K562 treated with DMSO at 1 percent for 4 hours (cell line): Measurements from ENCODE around the gene SIGLEC1. TPM values are rescaled to one million over a fixed set of nuclear protein-coding genes. Genes with fewer than 3 reads are reported as not detected.

ENCODE experiments used
- total RNA-seq: library from RNA; unstranded; fragments of 300-600 nt; gene quantifications from 2 replicates; pipeline ENCODE4 v1.2.3, GENCODE V29; 2022; ENCODE audit not compliant: insufficient read depth

Gene SIGLEC1
- total RNA-seq = not detected in 2 replicates

GRCh38 chr20:3712279-3712873, at the start of gene SIGLEC1:
TSS of gene SIGLEC1 (minus strand) at chr20:3712600. CDS start at chr20:3707128, 5,472 bp downstream.

DNA sequence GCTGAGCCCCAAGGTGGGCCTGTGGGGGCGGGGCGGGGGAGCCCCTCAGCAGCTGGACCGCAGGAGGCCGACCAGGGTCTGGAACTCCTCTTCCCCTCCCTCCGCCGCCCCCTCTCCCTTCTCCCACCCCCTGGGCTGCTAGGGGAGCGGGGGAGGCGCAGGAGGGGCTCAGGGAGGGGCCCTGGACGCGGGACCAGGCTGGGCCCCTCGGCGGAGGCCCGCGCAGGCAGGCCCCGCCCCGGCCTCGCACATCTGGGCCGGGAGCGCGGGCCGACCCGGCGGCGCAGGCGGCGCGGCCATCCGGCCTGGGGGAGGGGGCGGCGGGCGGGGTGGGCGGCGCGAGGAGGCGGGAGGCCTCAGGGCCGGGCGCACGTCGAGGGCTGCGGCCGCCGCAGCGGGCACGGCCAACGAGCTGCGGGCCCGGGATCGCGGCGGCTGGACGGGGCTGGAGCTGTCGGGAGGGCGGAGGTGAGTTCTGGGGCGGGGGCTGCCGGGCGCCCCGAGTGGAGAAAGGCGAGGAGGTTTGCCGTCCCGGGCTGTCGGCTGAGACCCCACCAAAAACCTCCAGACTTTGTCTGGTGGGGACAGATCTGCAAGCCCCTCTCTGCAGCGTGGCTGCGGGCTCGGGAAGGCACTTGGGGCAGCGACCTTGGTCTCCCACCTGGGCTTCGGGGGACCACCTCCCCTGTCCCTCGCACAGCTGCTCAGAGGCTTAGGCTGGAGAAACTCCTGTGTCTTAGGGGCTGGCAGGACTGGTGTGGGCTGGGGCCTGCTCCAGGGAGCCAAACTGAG, 20.1 kb upstream of the SIGLEC1 start, which contains the start of gene HSPA12B:
Gene HSPA12B, plus strand, starts transcription at position 359 of the 792 bp plus-strand sequence. CDS start 5,990 bp downstream, outside the sequence.

GRCh38 chr20:3681931-3682781, 30.2 kb downstream of the SIGLEC1 start, which contains the start of gene ADAM33:
TSS of gene ADAM33 (minus strand) at chr20:3682010. CDS start at chr20:3682004, 6 bp downstream.

GRCh38 chr20:3663031-3663701, 49.2 kb downstream of the SIGLEC1 start, which contains the start of gene GFRA4:
TSS of gene GFRA4 (minus strand) at chr20:3663399. CDS start at chr20:3663399, 0 bp downstream.

Other genes with a start within 250 kb of the SIGLEC1 start
- 7.6 and 9.3 TPM in 2 replicates for gene ATRN, start 241.6 kb downstream of the SIGLEC1 start, total RNA-seq
- gene GFRA4, start 49.2 kb downstream of the SIGLEC1 start, total RNA-seq = not detected in 2 replicates
- not detected in 2 replicates for gene ADAM33, start 30.6 kb downstream of the SIGLEC1 start, total RNA-seq
- gene HSPA12B, start 20.1 kb upstream of the SIGLEC1 start, total RNA-seq = 0.57 and 0.81 TPM in 2 replicates
- 30.9 and 31.8 TPM in 2 replicates for gene ADISSP, start 55.2 kb upstream of the SIGLEC1 start, total RNA-seq
- not detected in 2 replicates for gene SPEF1, start 68.8 kb upstream of the SIGLEC1 start, total RNA-seq
- 32.6 and 39.0 TPM in 2 replicates for gene CENPB, start 74.1 kb upstream of the SIGLEC1 start, total RNA-seq
- 31.5 and 33.4 TPM in 2 replicates for gene CDC25B, start 83.7 kb upstream of the SIGLEC1 start, total RNA-seq
- gene AP5S1, start 107.9 kb upstream of the SIGLEC1 start, total RNA-seq = 6.4 and 7.9 TPM in 2 replicates
- 10.9 TPM in 2 replicates for gene MAVS, start 134.2 kb upstream of the SIGLEC1 start, total RNA-seq
- 33.3 and 43.9 TPM in 2 replicates for gene PANK2, start 176.8 kb upstream of the SIGLEC1 start, total RNA-seq